HUES48 (cell line): ENCODE measurements around the gene CGB5.
A peak's percentile ranks its signal among the peaks of the same experiment; 100 is the strongest.
"Not testable (repeated sequence)": the region's sequence is repeated elsewhere in the genome, so short reads cannot be mapped to it uniquely, and the experiment has no call there.

Source experiments
- H3K27ac ChIP-seq: one replicate; pipeline ENCODE4 v1.7.0; 2013; ENCODE audit warnings: low read depth, low read length, inconsistent platforms
- H3K27me3 ChIP-seq: 2 replicates; pipeline ENCODE4 v1.6.1; 2013; ENCODE audit warnings: mild to moderate bottlenecking, low read length; ENCODE audit not compliant: control insufficient read depth, insufficient read depth
- H3K36me3 ChIP-seq: 2 replicates; pipeline ENCODE4 v1.6.1; 2013; ENCODE audit warnings: low read length; ENCODE audit not compliant: control insufficient read depth, insufficient read depth
- H3K4me1 ChIP-seq: 2 replicates; pipeline ENCODE4 v1.6.1; 2013; ENCODE audit warnings: mild to moderate bottlenecking, low read length; ENCODE audit not compliant: control insufficient read depth, insufficient read depth
- H3K4me3 ChIP-seq: 2 replicates; pipeline ENCODE4 v1.5.1; 2013; ENCODE audit warnings: mild to moderate bottlenecking, low read depth, low read length
- H3K9ac ChIP-seq: 2 replicates; pipeline ENCODE4 v1.6.1; 2013; ENCODE audit warnings: mild to moderate bottlenecking, low read depth, low read length, moderate library complexity
- H3K9me3 ChIP-seq: 2 replicates; pipeline ENCODE4 v1.6.1; 2013; ENCODE audit warnings: low read length; ENCODE audit not compliant: control insufficient read depth, insufficient read depth

Gene CGB5

DNA sequence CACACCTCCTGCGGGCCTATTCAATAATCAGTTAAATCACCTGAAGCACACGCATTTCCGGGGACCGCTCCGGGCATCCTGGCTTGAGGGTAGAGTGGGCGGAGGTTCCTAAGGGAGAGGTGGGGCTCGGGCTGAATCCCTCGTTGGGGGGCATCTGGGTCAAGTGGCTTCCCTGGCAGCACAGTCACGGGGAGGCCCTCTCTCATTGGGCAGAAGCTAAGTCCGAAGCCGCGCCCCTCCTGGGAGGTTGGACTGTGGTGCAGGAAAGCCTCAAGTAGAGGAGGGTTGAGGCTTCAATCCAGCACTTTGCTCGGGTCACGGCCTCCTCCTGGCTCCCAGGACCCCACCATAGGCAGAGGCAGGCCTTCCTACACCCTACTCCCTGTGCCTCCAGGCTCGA, at the start of gene CGB5:
Gene CGB5 (plus strand): TSS at position 301 of the 400 bp plus-strand sequence. CDS start 362 bp downstream, outside the sequence.
- H3K9me3 ChIP-seq, H3K27ac ChIP-seq, H3K9ac ChIP-seq, H3K4me3 ChIP-seq, H3K36me3 ChIP-seq, H3K27me3 ChIP-seq, H3K4me1 ChIP-seq: not testable (repeated sequence)

DNA sequence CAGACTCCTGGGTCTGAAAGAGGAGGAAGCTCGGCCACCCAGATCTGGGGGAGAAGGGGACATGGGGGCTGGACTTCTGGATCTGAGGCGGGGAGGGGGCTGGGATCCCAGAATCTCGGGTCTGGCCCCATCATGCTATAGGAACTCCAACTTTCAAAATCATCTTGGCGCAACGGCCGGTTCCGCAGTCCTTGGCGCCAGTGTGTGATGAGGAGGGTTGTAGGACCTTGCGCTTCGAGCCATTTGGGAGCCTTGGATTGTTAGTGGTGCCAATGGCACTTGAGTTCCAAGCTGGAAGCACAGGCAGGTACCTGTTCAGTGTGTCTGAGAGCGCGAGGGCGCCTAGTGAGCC, 49.6 kb upstream of the CGB5 start:
- Histone ChIP-seq H3K9me3 (no peaks in the 10 kb centered on the region), H3K27ac (peak overlapping the region; percentile 82), H3K9ac (peak overlapping the region; percentile 37), H3K4me3 (peak overlapping the region; percentile 81), H3K4me1 (peaks cover 7% of the 10 kb centered on the region; the same call in 1 of the 2 replicates), H3K27me3 (no peaks in the 10 kb centered on the region), H3K36me3 (peaks cover 12% of the 10 kb centered on the region; the same call in 1 of the 2 replicates)

DNA sequence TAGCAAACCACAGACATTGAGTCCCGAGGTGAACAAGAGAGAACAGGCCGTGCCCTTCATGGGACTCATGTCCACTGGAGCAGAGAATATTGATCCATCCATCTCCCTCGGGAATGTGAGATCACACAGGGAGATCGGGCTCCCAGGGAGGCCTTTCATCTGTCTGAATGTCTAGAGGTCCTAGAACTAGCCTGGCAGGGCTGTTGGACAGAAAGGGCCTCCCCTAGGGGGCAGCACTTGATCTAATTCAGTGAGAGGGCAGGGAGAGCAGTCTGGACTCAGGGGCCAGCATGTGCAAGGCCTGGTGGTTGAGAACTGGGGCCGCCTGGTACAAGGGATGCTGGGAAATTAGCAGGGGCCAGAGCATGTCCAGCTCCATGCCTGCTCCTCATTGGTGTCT, 45.7 kb upstream of the CGB5 start:
- Histone ChIP-seq H3K4me3 (no peak overlapping the region), H3K4me1 (no peaks in the 10 kb centered on the region), H3K9me3 (no peaks in the 10 kb centered on the region), H3K27me3 (no peaks in the 10 kb centered on the region), H3K36me3 (peaks cover 16% of the 10 kb centered on the region), H3K27ac (no peak overlapping the region), H3K9ac (no peak overlapping the region)

DNA sequence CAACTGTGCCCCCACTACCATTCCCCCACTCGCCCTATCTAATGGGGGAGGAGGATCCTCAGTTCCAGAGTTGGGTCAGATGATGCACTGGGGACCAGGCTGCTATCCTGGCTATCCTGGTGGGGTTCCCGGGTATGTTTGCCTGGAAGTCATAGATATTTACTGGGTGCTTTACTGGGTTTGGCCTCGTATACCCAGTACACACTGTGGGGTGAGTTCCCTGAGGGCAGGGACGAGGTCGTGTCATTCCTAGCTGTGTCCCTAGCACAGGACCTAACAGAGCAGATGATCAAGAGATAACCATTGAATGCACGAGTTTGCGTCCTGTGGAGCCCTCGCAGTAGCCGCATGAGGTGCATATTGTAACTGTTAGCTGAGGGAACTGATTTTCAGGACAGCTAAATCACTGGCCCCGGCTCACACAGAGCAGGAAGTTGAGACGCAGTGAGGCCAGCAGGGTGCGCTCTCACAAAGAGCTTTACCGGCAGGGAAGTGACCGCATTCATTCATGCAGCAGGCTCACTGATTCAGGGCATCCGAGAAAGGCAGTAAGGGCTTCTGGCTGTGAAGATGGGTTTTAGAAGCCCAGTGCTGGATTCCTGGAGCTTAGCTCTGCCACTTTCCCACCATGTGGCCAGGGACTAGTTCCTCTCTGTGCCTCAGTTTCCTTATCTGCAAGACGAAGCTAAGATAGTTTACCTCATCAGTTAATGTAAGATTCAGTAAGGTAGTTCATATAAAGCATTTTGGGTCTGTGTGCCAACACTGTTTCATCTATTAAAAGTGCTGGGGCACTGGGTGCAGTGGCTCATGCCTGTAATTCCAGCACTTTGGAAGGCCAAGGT, 43.9 kb upstream of the CGB5 start:
- Histone ChIP-seq H3K9ac (no peak overlapping the region), H3K9me3 (no peaks in the 10 kb centered on the region), H3K4me1 (no peaks in the 10 kb centered on the region), H3K36me3 (peaks cover 33% of the 10 kb centered on the region), H3K4me3 (no peak overlapping the region), H3K27me3 (no peaks in the 10 kb centered on the region), H3K27ac (peak overlapping the region; percentile 68)

DNA sequence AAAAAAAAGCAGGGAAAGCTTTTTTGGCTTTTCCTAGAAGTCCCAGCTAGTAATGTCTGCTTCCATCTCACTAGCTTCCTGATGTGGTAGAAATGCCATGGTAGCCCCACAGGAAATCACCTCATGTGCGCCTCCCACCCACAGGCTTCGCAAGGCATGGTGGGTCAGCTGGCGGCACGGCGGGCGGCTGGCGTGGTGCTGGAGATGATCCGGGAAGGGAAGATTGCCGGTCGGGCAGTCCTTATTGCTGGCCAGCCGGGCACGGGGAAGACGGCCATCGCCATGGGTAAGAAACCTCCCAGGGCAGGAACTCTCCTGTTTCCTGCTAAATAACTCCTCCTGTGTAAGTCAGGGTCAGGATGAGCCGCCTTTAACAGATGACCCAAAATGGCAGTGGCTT, 39.5 kb upstream of the CGB5 start:
- peaks cover 62% of the 10 kb centered on the region for H3K36me3 ChIP-seq
- H3K9ac ChIP-seq: no peak overlapping the region
- H3K27ac ChIP-seq: no peak overlapping the region
- H3K4me1 ChIP-seq: no peaks in the 10 kb centered on the region
- no peaks in the 10 kb centered on the region for H3K27me3 ChIP-seq
- no peaks in the 10 kb centered on the region for H3K9me3 ChIP-seq
- H3K4me3 ChIP-seq: no peak overlapping the region

DNA sequence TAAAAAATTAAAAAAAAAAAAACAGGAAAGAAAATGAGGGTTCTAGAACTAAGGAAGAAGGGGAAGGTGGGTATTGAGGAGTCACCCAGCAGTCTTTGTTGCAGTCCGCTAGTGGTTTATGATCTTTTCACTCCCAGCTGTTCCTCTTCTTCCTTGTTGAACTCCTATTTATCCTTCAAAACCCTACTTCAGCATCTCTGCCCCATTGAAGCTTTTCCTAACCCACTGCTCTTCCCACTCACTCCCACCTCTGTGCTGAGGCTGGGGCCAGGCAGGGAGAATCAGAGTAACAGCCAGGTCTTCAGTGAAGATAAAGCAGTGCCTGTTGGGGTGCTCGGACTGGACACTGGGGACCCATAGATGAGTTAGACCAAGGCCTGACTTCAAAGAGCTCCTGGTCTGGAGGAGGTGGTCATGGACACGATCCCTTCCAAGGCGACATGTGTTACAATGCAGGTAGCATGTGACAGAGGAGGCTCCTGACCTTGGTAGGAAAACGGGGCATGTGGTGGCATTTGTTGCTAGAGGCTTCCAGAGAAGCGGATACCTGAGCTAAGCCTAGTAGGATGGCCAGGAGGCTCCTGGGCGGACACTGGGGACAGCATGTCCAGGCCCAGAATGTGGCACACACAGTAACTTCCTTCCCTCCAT, 38.6 kb upstream of the CGB5 start:
- no peak overlapping the region for H3K9ac ChIP-seq
- H3K36me3 ChIP-seq: peaks cover 72% of the 10 kb centered on the region
- H3K4me3 ChIP-seq: no peak overlapping the region
- no peaks in the 10 kb centered on the region for H3K9me3 ChIP-seq
- no peaks in the 10 kb centered on the region for H3K27me3 ChIP-seq
- H3K27ac ChIP-seq: no peak overlapping the region
- H3K4me1 ChIP-seq: no peaks in the 10 kb centered on the region

DNA sequence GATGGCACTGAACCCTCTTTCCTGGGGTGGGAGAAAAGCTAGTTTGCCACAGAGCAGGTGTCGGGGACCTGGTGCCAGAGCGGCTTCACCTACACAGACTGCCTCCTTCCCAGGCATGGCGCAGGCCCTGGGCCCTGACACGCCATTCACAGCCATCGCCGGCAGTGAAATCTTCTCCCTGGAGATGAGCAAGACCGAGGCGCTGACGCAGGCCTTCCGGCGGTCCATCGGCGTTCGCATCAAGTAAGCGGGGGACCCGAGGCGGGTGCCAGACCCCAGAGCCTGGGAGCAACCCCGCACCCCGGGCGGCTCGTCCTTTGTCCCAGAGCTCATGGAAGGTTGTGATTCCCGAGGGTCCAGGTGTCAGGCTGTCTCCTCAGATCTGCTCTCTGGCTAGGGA, 36.7 kb upstream of the CGB5 start:
- Histone ChIP-seq H3K4me1 (no peaks in the 10 kb centered on the region), H3K27me3 (no peaks in the 10 kb centered on the region), H3K9ac (no peak overlapping the region), H3K4me3 (no peak overlapping the region), H3K36me3 (peaks cover 82% of the 10 kb centered on the region), H3K27ac (no peak overlapping the region), H3K9me3 (no peaks in the 10 kb centered on the region)

DNA sequence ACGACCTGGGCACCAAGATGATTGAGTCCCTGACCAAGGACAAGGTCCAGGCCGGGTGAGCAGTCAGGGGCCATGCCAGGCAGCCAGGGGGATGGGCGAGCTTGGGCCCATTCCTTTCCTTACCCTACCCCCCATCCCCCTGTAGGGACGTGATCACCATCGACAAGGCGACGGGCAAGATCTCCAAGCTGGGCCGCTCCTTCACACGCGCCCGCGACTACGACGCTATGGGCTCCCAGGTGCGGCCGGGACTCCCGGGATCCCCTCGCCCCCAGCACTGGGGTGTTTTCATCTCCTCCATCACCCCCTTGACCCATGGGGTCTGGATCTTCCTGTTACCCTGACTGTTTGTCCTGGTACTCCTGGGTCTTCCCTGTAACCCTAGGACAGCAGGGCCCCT, 33.8 kb upstream of the CGB5 start:
- Histone ChIP-seq H3K36me3 (peaks cover 75% of the 10 kb centered on the region), H3K4me3 (no peak overlapping the region), H3K27ac (no peak overlapping the region), H3K9me3 (no peaks in the 10 kb centered on the region), H3K4me1 (no peaks in the 10 kb centered on the region), H3K9ac (no peak overlapping the region), H3K27me3 (no peaks in the 10 kb centered on the region)

DNA sequence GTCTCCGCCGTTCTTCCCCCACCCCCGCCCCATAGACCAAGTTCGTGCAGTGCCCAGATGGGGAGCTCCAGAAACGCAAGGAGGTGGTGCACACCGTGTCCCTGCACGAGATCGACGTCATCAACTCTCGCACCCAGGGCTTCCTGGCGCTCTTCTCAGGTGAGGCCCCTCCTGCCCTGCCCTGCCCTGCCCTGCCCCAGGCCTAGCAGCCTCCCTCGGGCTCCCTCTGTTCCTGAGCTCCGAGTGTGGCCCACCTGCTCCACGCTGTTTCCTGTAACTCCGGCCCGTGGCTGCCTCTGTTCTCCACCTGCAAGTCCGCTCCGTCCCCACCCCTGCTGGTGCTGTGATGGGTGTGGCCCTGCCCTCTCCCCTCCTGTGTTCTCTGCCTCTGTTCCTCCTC, 33.2 kb upstream of the CGB5 start:
- no peak overlapping the region for H3K4me3 ChIP-seq
- no peaks in the 10 kb centered on the region for H3K9me3 ChIP-seq
- H3K9ac ChIP-seq: no peak overlapping the region
- no peaks in the 10 kb centered on the region for H3K4me1 ChIP-seq
- no peak overlapping the region for H3K27ac ChIP-seq
- H3K27me3 ChIP-seq: no peaks in the 10 kb centered on the region
- peaks cover 75% of the 10 kb centered on the region for H3K36me3 ChIP-seq

DNA sequence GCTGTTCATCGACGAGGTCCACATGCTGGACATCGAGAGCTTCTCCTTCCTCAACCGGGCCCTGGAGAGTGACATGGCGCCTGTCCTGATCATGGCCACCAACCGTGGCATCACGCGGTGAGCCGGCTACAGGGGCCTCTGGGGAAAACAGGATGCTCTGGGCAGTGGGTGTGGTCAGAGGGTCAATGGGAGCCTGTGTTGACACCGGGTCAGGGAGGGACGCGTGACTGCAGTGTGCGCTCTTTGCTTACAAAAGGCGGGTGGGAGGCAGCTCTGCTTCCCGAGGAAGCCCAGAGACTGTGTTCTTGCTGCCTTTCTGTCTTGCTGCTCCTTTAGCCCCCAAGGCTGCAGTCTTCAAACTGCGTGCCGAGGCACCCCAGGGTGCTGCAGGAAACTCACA, 32.5 kb upstream of the CGB5 start:
- H3K27me3 ChIP-seq: no peaks in the 10 kb centered on the region
- H3K4me1 ChIP-seq: no peaks in the 10 kb centered on the region
- H3K9ac ChIP-seq: no peak overlapping the region
- H3K27ac ChIP-seq: no peak overlapping the region
- H3K36me3 ChIP-seq: peaks cover 75% of the 10 kb centered on the region
- no peaks in the 10 kb centered on the region for H3K9me3 ChIP-seq
- no peak overlapping the region for H3K4me3 ChIP-seq

DNA sequence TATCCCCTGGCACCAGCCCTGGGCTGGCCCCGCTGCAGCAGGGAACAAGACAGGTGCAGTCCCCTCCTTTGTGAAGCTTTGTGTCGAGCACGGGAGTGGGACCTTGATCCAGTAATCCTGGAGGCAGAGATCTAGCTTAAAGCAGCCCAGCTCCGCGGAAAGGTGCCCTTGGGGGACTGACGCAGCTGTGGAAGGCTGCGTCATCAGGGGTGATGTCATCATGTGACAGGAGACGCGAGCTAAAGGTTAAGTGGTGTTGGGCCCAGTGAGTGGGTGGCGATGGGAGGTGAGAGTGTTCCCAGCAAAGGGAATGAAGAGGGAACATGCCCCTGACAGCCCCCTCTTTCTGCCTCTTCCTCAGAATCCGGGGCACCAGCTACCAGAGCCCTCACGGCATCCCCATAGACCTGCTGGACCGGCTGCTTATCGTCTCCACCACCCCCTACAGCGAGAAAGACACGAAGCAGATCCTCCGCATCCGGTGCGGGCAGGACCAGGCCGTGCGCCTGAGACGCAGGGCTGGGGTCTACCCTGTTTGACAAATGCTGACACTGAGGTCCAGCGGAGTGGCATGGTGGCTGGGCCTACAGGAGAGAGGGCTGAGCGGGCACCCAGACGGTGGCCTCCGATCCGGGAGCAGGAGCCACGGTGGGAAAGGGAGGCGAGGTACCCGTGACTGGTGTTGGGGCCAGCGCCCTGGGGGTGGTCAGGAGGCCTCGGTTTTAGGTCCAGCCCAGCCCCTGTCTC, 29.4 kb upstream of the CGB5 start:
- H3K4me3 ChIP-seq: no peak overlapping the region
- peaks cover 60% of the 10 kb centered on the region for H3K36me3 ChIP-seq
- H3K27ac ChIP-seq: no peak overlapping the region
- H3K27me3 ChIP-seq: peaks cover 14% of the 10 kb centered on the region
- no peaks in the 10 kb centered on the region for H3K9me3 ChIP-seq
- H3K4me1 ChIP-seq: peaks cover 10% of the 10 kb centered on the region; the same call in 1 of the 2 replicates
- H3K9ac ChIP-seq: no peak overlapping the region
